Limb (tissue), 2 donors: Measurements from ENCODE around the gene WDR55.
"Not testable (repeated sequence)": the region's sequence is repeated elsewhere in the genome, so short reads cannot be mapped to it uniquely, and the experiment has no call there.

Experiments
- DNase-seq, 2 donors: peaks; one replicate each; pipeline ENCODE4 v3.0.0-alpha.2; 2016; ENCODE audit errors: extremely low spot score in 2 of 2

The WDR55 gene

GRCh38 chr5:140708787-140709186 lies 44.1 kb downstream of the WDR55 start:
- DNase-seq, result not testable (repeated sequence)

- DNase-seq, result peak; percentile 43 to 70
These were observed 46.3 kb downstream of the WDR55 start for GRCh38 chr5:140710899-140711552.

GRCh38 chr5:140711794-140712193 lies 47.1 kb downstream of the WDR55 start:
- DNase-seq, result no peak

- no peak for DNase-seq
These were observed 48.9 kb downstream of the WDR55 start for GRCh38 chr5:140713562-140714094.

- not testable (repeated sequence) for DNase-seq
These were observed 51.5 kb downstream of the WDR55 start for GRCh38 chr5:140716238-140716637.

- no peak for DNase-seq
These were observed 53.5 kb downstream of the WDR55 start for GRCh38 chr5:140718266-140718592.

- not testable (repeated sequence) for DNase-seq
These were observed 56.0 kb downstream of the WDR55 start for GRCh38 chr5:140720738-140721137.

- DNase-seq, result not testable (repeated sequence)
These were observed 56.7 kb downstream of the WDR55 start for GRCh38 chr5:140721395-140721794.
